GM12878 (cell line): ENCODE measurements around the gene RPLP1. TPM values are rescaled to one million over a fixed set of nuclear protein-coding genes. Genes with fewer than 3 reads are reported as not detected.

ENCODE experiments used
- ATAC-seq: fragments of 200-7000 bp; cut with Tn5 transposase; 3 replicates; pipeline ENCODE4 v1.9.1; 2020; ENCODE audit warnings: mild to moderate bottlenecking, moderate library complexity
- BruUV-seq: library from RNA; stranded (reverse); fragments of 400-500 nt; replicated peaks from 2 replicates; lab custom pipeline; 2021; lab: Mats Ljungman, UMichigan
- CTCF ChIA-PET: fragments of 300-600 bp; sonication (Branson Sonifier 250); formaldehyde crosslinking; extraction: SDS; loops from one replicate; lab custom pipeline; 2021; ENCODE audit warnings: inconsistent platforms; lab: Yijun Ruan, JAX
- POLR2A ChIA-PET: fragments of 350-600 bp; formaldehyde crosslinking; extraction: SDS; loops from one replicate; lab custom pipeline; 2021; ENCODE audit warnings: inconsistent platforms; lab: Charles Lee
- RAD21 ChIA-PET: fragments of 300-600 bp; sonication (Branson Sonifier 250); formaldehyde crosslinking; loops from one replicate; lab custom pipeline; 2023; ENCODE audit warnings: antibody characterized with exemption; ENCODE audit not compliant: unreplicated experiment; lab: Charles Lee
- SMC1A ChIA-PET: fragments of 300-600 bp; sonication (Branson Sonifier 250); formaldehyde crosslinking; loops from one replicate; lab custom pipeline; 2023; ENCODE audit not compliant: unreplicated experiment, uncharacterized antibody; lab: Charles Lee
- DNase-seq: peaks from one replicate; pipeline ENCODE4 v3.0.0-alpha.2; 2011; ENCODE audit warnings: low read depth, low spot score
- FAIRE-seq: peaks from 3 replicates; lab custom pipeline; 2011; peaks lifted over from hg19 to GRCh38; lab: Jason Lieb, UNC
- H2AFZ ChIP-seq: 2 replicates; pipeline ENCODE4 v1.6.0; 2011; ENCODE audit warnings: low read depth, low read length, control low read depth; ENCODE audit not compliant: control insufficient read depth
- H3K27ac ChIP-seq: 2 replicates; pipeline ENCODE4 v1.5.1; 2011; ENCODE audit warnings: control low read depth; ENCODE audit not compliant: control insufficient read depth, insufficient read depth
- H3K27me3 ChIP-seq, 2 experiments: replicated peaks in 1 of 2; 2 replicates each; pipeline versions ENCODE4 v1.6.0 to v1.6.1; 2011; ENCODE audit warnings: low read length in 1 of 2; ENCODE audit not compliant: control insufficient read depth in 2 of 2, insufficient read depth in 2 of 2
- H3K36me3 ChIP-seq, 2 experiments: 2 replicates each; pipeline ENCODE4 v1.5.1; 2011; ENCODE audit warnings: low read length in 1 of 2; ENCODE audit not compliant: control insufficient read depth in 2 of 2, insufficient read depth in 2 of 2
- H3K4me1 ChIP-seq: 2 replicates; pipeline ENCODE4 v1.6.1; 2011; ENCODE audit warnings: mild to moderate bottlenecking, low read length, moderate library complexity, mixed read lengths; ENCODE audit not compliant: control insufficient read depth, insufficient read depth
- H3K4me2 ChIP-seq: 2 replicates; pipeline ENCODE4 v1.6.0; 2011; ENCODE audit warnings: control low read depth; ENCODE audit not compliant: control insufficient read depth, insufficient read depth
- H3K4me3 ChIP-seq: fragments of 200-600 bp; sonication (generic); 2 replicates; pipeline ENCODE4 v1.5.1; 2016
- H3K79me2 ChIP-seq: 2 replicates; pipeline ENCODE4 v1.6.0; 2011; ENCODE audit warnings: low read length; ENCODE audit not compliant: control insufficient read depth, insufficient read depth
- H3K9ac ChIP-seq: 2 replicates; pipeline ENCODE4 v1.8.0; 2011; ENCODE audit warnings: low read length, control low read depth, mixed read lengths; ENCODE audit not compliant: control insufficient read depth, insufficient read depth
- H3K9me3 ChIP-seq: replicated peaks from 3 replicates; pipeline ENCODE4 v1.5.1; 2011; ENCODE audit warnings: mild to moderate bottlenecking, low read length; ENCODE audit not compliant: control insufficient read depth, insufficient read depth
- H4K20me1 ChIP-seq: 2 replicates; pipeline ENCODE4 v1.6.0; 2011; ENCODE audit not compliant: control insufficient read depth, insufficient read depth
- BHLHE40 ChIP-seq, 2 experiments: fragments of 450-650 bp in 1 of 2; IDR thresholded peaks; 2 replicates each; pipeline ENCODE4 v1.6.1; 2011 to 2017; ENCODE audit warnings: low read depth in 2 of 2, borderline replicate concordance in 1 of 2, improper control_type of control experiment in 1 of 2, low read length in 1 of 2, mild to moderate bottlenecking in 1 of 2
- CEBPZ ChIP-seq: fragments of 150-350 bp; IDR thresholded peaks from 2 replicates; pipeline ENCODE4 v1.6.1; 2016; ENCODE audit warnings: low read depth, low read length
- CREM ChIP-seq: IDR thresholded peaks from 2 replicates; pipeline ENCODE4 v1.6.1; 2014; ENCODE audit warnings: antibody characterized with exemption, low read depth
- HDAC6 ChIP-seq: fragments of 200-600 bp; sonication (generic); IDR thresholded peaks from one replicate; pipeline ENCODE4 v1.8.0; 2017; ENCODE audit warnings: antibody characterized with exemption; ENCODE audit not compliant: unreplicated experiment
- MTA2 ChIP-seq: fragments of 450-650 bp; IDR thresholded peaks from 2 replicates; pipeline ENCODE4 v1.6.1; 2016; ENCODE audit warnings: low read depth, mild to moderate bottlenecking, moderate library complexity
- NFYA ChIP-seq: IDR thresholded peaks from 2 replicates; pipeline ENCODE4 v1.6.1; 2011; ENCODE audit warnings: low read depth, mild to moderate bottlenecking, low read length, improper control_type of control experiment, borderline replicate concordance
- RAD51 ChIP-seq: fragments of 450-650 bp; IDR thresholded peaks from 2 replicates; pipeline ENCODE4 v1.6.1; 2016; ENCODE audit warnings: moderate library complexity, mild to moderate bottlenecking, inconsistent platforms
- RELA ChIP-seq: fragments of 450-650 bp; IDR thresholded peaks from 2 replicates; pipeline ENCODE4 v1.8.0; 2014; ENCODE audit warnings: borderline replicate concordance; ENCODE audit not compliant: partially characterized antibody
- RUNX3 ChIP-seq: IDR thresholded peaks from 2 replicates; pipeline ENCODE4 v1.6.1; 2012; ENCODE audit warnings: low read length, inconsistent platforms
- SMARCA5 ChIP-seq: fragments of 450-650 bp; IDR thresholded peaks from 2 replicates; pipeline ENCODE4 v1.6.1; 2017; ENCODE audit warnings: mild to moderate bottlenecking
- ZNF207 ChIP-seq: fragments of 450-650 bp; IDR thresholded peaks from 2 replicates; pipeline ENCODE4 v1.6.1; 2014; ENCODE audit warnings: antibody characterized with exemption, mild to moderate bottlenecking, borderline replicate concordance
- WGBS: methylation state at CpG from one replicate; pipeline ENCODE4 v1.1.6; 2016; ENCODE audit warnings: low lambda C conversion rate; ENCODE audit not compliant: insufficient replicate concordance, insufficient coverage; ENCODE audit errors: missing lambda C conversion rate; 5-methylcytosine and 5-hydroxymethylcytosine counted together
- in situ Hi-C: fragments of 300-500 bp; cut with MboI; formaldehyde crosslinking; loops from 9 replicates; pipeline ENCODE4 v1.14.3; 2018; ENCODE audit warnings: mixed read lengths
- intact Hi-C: fragments of 100-400 bp; cut with micrococcal nuclease; formaldehyde crosslinking; loops from one replicate; pipeline ENCODE4 v1.14.2; 2022; ENCODE audit not compliant: unreplicated experiment
- polyA plus RNA-seq, 11 experiments: library from polyadenylated mRNA; depleted of rRNA in 4 of 11; unstranded in 6 of 11; stranded (reverse) in 5 of 11; fragments of >200 nt; fragmentation: Nextera tagmentation in 4 of 11; fragmentation: Illumina TruSeq in 1 of 11; extraction: Ambion mirVana in 4 of 11; extraction: Trizol in 1 of 11; gene quantifications; 1 replicate in 1 of 11; 2 replicates in 10 of 11; pipeline versions ENCODE4 v1.2.1 to v1.2.3, GENCODE V29; 2011 to 2016; ENCODE audit warnings: inconsistent platforms in 2 of 11, missing spikeins in 2 of 11, low read depth in 1 of 11
- total RNA-seq, 4 experiments: library from RNA; depleted of rRNA in 3 of 4; stranded (reverse); fragments of >200 nt in 3 of 4; fragmentation: Illumina TruSeq in 1 of 4; extraction: Trizol in 1 of 4; gene quantifications; 2 replicates each; pipeline versions ENCODE4 v1.2.1 to v1.2.3, GENCODE V29; 2013 to 2021
- TF ChIP-seq, protein P1 (sequence below): fragments of 450-650 bp; IDR thresholded peaks from 2 replicates; pipeline ENCODE4 v1.6.1; 2017; ENCODE audit warnings: mild to moderate bottlenecking

Gene RPLP1
- total and polyA plus RNA-seq, 10 of the 15 experiments (the other 5 are each of a cell fraction or from before 2014, with no cell fraction given): 217 to 3,098 (median 1,664) TPM

GRCh38 chr15:69463182-69463756, 10.7 kb downstream of the RPLP1 start:
- BruUV-seq: TSS peak; percentile 88
- intact Hi-C loops (no loop called here), in situ Hi-C loops (no loop called here)
- ATAC-seq (no peak), DNase-seq (no peak), FAIRE-seq (no peak)
- TF ChIP-seq SMARCA5 (no peak), NFYA (no peak), RAD51 (0 out of 2 replicates have a peak, but pooled peaks have one; percentile 10), ZNF207 (no peak), HDAC6 (no peak), CEBPZ (no peak), RELA (no peak), BHLHE40 (IDR thresholded peaks at IDR 0.05; ENCODE audit: borderline replicate concordance in 1 of 2, low read depth in 2 of 2, low read length in 1 of 2) (0 out of 4 replicates have a peak, but pooled peaks of 1 of the 2 experiments have one; percentile 5), CREM (no peak), MTA2 (no peak), RUNX3 (no peak)
- TF ChIP-seq, protein P1, sequence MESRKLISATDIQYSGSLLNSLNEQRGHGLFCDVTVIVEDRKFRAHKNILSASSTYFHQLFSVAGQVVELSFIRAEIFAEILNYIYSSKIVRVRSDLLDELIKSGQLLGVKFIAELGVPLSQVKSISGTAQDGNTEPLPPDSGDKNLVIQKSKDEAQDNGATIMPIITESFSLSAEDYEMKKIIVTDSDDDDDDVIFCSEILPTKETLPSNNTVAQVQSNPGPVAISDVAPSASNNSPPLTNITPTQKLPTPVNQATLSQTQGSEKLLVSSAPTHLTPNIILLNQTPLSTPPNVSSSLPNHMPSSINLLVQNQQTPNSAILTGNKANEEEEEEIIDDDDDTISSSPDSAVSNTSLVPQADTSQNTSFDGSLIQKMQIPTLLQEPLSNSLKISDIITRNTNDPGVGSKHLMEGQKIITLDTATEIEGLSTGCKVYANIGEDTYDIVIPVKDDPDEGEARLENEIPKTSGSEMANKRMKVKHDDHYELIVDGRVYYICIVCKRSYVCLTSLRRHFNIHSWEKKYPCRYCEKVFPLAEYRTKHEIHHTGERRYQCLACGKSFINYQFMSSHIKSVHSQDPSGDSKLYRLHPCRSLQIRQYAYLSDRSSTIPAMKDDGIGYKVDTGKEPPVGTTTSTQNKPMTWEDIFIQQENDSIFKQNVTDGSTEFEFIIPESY: no peak
- Histone ChIP-seq H4K20me1 (no peaks in the 10 kb centered on the region), H3K79me2 (no peaks in the 10 kb centered on the region), H3K9me3 (no peaks in the 10 kb centered on the region), H3K4me1 (peaks cover 10% of the 10 kb centered on the region), H3K4me3 (peak overlapping the region; percentile 80), H3K27me3 (no peaks in the 10 kb centered on the region), H3K36me3 (no peaks in the 10 kb centered on the region), H3K4me2 (peak overlapping the region; percentile 98), H2AFZ (peak overlapping the region; percentile 96), H3K27ac (peak overlapping the region; percentile 76), H3K9ac (peak overlapping the region; percentile 81)
- SMC1A ChIA-PET: interaction anchor here (1.1 to 2.7 kb wide), 5 partner anchors 10 to 634 kb away, joined by 3 to 13 read pairs (median 3); partner anchors contain the start of genes RPLP1 and TLE3
- CTCF ChIA-PET: interaction anchor here (0.6 to 2.9 kb wide), 29 partner anchors 8 to 1004 kb away, joined by 3 to 53 read pairs (median 4); partner anchors contain the start of genes GLCE and RPLP1
- 15% methylated on average over 13 of the region's 13 CpGs for WGBS
- POLR2A ChIA-PET: interaction anchor here (0.5 to 2.2 kb wide), 3 partner anchors 11 to 162 kb away, joined by 3 to 29 read pairs (median 3); partner anchors contain the start of gene RPLP1
- RAD21 ChIA-PET: interaction anchor here (0.9 to 2.2 kb wide), 2 partner anchors 10 to 12 kb away, joined by 3 to 28 read pairs; partner anchors contain the start of gene RPLP1
